Measurements from ENCODE around the gene SLC7A5.
"Not testable (repeated sequence)": the region's sequence is repeated elsewhere in the genome, so short reads cannot be mapped to it uniquely, and the experiment has no call there.

GRCh38 chr16:87889762-87890161, 20.5 kb upstream of the SLC7A5 start:
- TF ChIP-seq POLR2A, CTCF, POLR2AphosphoS5 (IDR thresholded peaks at IDR 0.05): not testable (repeated sequence)

All from prostate gland (tissue), 2 donors.